HG02623 (cell line): ENCODE data around the gene PXK.

ENCODE experiments used
- ATAC-seq: cut with Tn5 transposase; IDR thresholded peaks from one replicate; pipeline ENCODE4 v1.9.1; 2021; ENCODE audit warnings: moderate library complexity; ENCODE audit not compliant: unreplicated experiment

PXK gene

DNA sequence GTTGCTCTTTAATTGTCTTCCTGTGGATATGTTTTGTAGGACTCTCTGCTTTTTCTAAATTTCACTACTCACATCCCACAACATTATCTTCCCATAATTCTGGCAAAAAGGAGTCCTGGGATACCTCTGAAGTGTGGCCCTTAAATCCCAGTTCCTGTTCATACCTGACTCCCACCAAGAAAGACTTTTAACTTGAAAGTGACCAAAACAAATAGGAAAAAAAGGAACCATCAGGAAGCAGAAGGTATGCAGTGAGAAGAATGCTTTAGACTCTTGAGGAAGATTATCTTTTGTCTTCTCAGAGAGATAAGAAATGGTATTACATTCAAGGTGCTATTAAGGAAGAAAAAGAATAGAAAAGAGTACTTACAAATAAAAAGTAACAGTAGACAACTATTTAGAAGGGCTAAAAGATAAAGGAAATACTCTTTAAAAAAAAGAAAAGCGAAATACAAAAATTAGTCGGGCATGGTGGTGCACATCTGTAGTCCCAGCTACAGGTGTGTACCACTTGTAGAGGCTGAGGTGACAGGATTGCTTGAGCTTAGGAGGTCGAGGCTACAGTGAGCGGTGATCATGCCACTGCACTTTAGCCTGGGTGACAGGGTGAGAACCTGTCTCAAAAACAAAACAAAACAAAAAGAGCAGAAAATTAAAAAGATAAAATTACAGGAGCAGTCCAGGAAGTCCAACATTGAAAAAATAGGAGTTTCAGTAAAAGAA is 46.8 kb downstream of the PXK start:
- no peak for ATAC-seq

DNA sequence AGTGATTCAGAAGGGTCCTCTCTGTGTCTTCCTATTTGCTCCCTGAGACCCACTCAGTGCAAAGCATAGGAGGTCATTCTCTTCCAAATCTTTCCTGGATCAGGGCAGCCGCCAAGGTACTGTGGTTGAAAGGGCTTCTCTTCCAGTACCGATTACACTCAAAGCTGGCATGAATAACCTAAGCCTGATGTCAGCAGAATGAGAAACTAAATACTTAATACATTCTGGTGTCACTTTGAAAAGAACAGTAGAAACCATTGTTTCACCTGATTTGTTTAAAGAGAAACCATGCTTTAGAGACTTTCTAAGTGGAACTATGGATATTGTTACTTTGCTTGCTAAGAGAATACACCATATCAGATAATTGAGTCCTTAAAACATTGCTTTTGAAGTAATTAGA is 50.8 kb downstream of the PXK start:
- no peak for ATAC-seq

DNA sequence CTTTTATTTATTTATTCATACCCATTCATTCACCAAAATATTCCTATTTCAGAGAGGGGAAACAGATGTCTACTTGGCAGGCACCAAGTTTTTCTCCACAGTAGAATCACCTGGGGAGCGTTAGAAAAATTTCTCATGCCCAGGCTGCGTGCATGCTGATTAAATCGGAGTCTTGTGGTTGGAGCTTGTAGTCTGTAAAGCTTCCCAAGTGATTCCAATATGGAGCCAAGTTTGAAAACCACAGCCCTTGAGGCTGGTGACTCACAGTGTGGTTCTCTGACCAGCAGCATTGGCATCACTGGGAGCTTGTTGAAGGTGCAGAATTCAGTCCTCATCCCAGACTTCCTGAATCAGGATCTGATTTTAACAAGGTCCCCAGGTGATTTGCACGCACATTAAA is 51.2 kb downstream of the PXK start:
- no peak for ATAC-seq

DNA sequence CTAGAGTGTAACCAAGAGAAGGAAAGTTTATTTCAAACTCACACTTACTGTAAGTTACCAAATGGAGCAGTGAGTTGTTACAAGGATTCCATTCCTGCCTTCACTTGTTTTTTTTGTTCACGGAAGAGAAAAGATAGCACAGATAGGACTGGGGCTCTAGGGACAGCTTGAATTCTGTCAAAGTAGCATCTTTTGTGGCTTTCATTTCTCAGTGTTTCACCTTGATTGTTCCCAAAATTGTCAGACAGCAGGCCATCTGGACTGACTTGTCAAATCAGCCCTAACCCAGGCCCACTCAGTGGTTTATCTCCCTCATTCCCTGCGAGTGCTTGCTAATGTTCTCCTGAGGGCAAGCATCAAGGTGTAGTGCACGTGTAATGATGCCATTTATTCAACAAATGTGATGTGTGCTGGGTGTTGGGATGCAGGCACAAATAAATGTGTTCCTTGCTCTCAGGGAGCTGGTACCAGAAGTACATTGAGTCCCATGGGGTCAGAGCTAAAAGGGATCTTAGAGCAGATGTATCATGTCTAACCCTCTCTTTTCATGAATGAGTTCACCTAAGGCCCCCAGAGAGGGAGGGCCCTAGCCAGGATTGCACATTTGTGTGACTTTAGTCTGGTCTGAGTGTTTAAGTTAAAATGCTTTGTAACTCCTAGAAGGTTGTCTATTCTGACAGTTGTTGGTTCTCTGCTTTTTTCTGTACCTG is 51.8 kb downstream of the PXK start:
- no peak for ATAC-seq

DNA sequence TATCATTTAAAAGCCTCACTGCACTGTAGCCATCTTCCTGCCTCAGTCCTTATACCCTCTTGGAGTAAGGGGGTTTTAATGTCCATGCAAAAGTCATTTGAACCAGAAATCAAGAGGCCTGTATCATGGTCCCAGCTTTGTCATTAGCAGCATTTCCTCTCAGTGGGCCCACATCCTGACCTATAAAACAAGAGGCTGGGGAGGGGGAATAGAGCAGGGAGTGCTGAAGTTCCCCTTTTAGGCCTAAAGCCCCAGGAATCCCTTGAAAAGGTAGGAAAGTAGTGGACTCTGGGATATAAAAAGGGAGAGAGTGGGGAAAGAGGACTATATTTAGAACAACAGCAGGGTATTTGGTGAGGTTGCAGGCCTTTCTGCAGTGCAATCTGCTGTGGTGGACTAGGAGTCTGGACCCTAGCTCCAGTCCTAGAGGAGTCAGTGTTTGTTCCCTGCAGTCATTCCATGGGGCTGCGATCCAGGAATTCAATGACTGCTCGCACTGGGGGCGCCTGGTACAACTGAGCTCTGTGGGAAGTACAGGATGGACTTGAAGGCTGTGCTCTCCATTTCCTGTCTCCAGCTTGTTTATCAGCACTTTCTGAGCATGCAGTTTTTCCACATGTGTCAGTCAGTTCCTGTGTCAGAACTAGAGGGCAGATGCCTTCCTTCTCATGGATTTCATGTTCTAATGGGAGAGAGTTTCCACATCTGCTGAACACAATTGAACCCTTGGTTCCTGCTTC is 54.1 kb downstream of the PXK start:
- no peak for ATAC-seq

DNA sequence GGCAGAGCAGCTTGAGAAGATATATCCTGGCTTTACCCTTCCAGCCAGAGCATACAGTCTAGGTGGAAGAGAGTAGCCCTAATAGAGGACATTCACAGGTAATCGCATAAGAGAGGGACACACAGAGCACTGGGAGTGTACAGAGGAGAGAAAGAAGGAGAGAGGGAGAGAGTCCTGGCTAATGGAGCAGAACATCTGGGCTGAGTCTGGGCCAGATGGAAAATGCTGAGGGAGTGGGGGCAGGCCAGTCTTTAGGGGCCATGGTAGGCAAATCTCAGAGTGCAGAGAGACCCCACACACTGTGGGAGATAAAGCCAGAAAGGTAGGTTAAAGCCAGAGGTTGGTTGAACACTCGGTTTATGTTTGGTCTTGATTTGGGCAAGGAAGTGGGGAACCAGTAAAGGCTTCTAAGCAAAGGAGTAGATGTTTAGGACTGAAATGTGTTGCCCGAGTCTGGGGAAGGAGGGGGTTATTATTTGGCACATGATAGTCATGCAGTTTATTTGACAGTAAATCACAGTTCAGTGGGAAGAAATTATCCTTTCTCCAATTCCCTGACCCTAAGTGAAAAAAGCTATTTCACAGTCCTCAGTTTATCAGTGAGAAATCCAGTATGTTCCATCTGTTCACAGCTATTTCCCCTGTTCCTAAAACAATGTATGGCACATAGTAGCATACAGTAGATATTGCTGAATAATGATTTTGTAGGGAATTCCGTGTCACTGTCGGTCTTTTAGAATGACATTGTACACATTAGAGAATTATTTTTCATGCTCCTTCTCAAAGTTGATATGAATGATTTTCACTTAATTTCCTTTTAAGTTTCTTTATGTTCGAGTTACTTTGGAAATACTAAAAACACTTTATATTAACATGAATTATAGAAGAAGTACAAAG is 55.2 kb downstream of the PXK start:
- no peak for ATAC-seq

DNA sequence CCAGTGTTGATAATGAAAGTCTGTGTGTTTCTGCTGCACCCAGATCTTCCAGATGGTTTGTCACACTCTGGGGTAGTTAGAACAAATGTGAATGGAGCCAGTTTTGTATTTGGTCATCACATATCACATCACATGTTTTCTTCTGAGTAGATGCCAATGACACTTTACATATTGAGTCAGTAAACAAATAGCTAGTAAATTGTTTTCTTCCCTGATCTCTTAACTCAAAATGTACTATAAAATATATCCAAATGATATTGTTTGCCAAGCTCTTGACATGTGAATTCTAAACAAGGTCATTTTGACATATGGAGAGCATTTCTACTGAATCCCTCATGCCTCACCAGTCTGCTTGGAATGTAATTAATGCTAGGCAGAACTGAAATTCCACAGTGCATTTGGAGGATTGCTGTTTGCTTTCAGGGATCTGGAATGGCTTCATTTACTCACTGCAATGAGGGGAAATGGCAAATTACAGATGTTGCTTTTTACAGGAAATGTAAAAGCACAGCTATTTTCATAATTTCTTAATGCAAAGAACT is 55.9 kb downstream of the PXK start:
- ATAC-seq = no peak

DNA sequence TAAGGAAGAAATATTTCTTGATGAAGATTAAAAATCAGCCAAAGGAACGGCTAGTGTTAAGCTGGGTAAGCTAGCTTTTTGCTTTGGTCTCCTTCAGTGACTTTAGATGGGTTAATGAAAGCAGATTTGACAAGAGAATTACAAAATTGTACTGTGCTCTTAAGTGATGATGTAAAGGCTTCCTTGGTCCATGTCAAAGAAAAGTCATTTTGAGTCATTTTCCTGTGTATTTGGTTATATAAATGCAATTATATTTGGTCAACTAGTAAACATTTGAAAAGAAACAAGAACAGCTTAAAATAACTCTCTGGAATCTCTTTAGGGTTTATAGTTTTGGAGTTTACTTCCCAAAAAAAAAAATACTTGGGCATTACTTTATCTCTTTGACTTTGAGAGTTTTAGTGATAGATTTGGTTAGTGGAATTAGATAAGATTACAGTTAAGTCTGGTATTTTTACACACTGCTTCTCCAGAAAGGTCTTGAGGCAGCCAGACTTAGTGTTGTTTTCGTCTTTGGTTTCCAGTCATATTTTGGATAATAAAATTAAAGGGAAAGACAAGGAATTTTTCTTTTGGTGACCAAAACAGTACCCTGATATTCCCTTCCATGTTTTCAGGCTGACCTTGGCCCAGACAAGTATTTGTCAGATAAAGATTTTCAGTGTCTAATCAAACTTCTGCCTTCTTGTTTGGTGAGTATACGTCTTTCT is 58.6 kb downstream of the PXK start:
- ATAC-seq = no peak

DNA sequence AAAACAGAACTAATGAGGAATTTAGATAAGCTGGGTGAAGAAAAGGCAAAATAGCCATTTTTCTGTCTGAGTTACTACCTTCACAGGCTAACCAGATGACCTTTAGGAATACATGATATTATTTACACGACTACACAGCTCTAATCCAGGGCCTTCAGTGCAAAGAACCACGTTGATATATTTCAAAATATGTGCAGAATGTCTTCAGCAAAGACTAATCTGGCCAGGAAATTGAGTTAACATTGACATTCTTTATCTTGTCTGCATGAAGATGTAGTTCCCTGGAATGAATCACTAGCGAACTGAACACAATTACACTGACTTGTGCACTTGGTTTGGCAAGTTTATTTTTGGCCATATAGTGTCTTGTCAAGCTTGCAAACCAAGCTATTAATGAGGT is 59.5 kb downstream of the PXK start:
- ATAC-seq = no peak

DNA sequence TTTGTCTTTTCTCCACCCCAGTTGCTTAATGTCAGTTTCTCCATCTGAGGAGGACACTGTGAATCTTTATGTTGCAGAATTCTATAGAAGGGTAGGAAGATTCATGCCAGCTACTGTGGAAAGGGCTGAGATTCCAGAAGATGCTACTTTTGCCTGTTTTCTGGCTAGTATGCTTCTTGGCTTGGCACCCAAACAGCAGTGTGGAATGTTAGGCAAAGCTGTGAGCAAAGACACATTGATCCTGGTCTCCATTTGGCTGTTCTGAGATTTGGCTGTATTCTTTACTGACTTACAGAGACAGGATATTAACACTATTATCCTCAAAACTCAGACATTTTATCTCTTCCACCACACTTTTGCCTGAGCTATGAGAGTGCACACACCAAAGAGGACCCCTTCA is 61.6 kb downstream of the PXK start:
- ATAC-seq = no peak

DNA sequence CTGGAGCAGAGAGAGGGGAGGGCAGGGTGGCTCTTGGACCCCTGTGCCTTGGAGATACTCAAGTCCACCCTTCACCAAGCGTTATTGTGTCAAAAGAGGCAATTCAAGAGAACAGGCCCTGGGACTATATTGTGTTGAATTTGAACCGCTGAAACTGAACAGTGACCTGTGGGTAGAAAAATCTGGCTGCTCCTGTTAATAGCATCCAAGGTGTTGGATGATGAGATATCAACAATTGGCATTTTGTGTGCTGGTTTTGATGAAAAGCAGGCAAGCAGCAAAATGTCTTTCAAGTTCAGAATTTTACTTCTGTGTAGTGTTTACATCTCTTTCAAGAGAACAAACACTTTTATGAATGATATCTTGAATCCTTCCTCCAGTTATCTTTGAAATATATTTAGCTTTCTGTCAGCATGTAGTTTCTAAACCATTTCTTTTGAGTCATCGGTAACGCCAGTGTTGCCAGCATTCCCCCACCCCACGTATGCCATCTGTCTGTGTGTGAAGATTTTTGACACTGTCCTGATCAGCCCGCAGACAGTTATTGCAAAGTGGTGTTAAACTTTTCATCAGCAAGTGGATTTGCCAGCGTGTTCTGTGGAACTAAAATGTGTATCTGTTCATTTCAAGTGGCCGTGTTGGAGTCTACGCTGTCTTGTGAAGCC is 66.1 kb downstream of the PXK start:
- ATAC-seq = no peak

DNA sequence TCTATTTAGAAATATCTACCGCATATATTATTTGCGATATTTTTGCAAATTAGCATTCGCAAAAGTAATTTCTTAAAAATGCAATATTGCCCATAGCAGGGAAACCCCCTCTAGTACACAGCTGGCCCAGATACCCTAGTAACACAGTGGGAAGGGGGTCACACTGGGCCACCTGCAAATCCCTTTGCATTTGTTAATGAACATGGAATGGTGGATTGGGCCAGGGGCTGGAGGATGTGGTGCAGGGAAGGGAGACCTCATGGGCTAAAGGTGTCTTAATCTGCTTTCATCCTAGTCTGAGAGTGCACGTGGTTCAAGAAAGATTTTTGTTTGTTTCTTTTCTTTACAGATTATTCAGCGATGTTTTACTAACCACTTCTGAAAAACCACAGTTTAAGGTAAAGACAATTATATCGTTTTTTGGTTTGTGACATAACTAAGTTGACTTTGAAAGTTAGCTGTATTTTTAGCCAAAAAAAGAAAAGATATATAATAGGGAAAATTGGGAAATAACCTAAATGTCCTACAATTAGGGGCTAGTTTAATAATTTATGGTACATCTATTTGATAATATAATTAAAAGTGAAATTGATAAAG is 70.9 kb downstream of the PXK start:
- no peak for ATAC-seq

DNA sequence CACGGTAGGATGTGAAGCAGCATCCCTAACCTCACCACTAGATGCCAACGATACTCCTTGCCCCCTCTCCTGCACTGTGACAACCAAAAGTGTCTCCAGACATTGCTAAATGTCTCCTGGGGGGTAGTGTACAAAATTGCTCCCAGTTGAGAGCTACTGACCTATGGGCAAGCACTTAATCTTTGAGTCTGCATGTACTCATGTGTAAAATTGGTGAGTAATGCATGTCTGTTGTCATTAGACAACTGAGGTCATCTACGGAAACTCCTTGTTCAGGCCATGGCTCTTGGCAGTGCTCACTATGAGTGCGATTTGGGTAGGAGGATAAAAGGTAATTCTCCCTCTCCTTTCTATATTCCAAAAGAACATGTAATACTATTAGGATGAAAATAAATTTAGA is 71.7 kb downstream of the PXK start:
- no peak for ATAC-seq

DNA sequence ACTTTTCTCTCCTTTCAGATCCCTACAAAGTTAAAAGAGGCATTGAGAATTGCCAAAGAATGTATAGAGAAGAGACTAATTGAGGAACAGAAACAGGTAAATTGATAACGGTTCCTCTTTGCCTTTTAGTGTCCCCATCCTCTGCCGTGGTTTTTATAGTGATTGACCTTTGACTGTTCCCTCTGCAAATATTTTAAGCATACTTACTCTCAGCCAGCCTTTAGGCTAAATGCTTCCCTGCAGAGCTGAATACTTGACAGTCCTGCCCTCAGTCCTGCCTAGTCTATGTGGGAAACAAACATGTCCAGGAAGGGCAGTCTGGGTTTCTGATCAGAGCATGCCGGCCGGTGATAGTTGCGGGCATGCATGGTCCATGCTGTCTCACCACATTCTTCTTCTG is 76.2 kb downstream of the PXK start:
- no peak for ATAC-seq

DNA sequence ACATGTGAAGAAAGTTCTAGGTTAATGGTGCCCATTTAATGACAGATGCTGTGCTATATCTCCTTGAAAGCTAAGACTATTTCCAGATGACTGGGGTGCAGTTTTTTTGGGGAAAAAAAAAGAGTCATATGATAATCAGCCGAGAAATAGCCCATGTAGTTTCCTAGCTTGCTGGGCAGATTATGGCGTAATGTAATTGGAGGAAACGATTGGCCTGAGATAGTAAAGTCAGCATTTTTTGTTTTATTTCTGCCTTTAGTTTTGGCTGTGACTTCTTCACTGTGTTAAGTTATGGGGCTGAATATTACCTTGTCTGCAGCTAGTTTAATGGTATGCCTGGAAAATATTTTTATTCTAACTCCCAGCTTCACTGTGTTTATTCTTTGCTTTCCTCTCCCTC is 77.0 kb downstream of the PXK start:
- ATAC-seq = no peak

DNA sequence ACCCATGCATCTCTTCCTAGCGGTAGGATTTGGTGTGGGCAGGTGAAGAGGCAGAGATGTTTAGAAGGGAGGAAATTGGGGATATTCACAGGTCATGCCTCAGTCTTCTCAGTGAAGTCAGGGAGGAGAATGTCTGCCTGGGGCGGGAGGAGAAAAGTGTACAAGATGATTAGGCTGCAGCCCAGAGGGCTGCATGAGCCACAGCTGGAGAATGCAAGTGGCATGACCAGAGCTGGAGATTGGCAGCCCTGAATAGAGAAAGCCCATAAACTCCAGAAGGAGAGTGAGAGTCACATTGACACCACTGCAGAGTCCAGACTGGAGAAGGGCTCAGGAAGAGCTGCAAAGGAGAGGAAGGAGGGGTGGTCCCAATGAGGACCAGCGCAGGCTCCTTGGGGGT is 78.3 kb downstream of the PXK start:
- ATAC-seq = no peak

DNA sequence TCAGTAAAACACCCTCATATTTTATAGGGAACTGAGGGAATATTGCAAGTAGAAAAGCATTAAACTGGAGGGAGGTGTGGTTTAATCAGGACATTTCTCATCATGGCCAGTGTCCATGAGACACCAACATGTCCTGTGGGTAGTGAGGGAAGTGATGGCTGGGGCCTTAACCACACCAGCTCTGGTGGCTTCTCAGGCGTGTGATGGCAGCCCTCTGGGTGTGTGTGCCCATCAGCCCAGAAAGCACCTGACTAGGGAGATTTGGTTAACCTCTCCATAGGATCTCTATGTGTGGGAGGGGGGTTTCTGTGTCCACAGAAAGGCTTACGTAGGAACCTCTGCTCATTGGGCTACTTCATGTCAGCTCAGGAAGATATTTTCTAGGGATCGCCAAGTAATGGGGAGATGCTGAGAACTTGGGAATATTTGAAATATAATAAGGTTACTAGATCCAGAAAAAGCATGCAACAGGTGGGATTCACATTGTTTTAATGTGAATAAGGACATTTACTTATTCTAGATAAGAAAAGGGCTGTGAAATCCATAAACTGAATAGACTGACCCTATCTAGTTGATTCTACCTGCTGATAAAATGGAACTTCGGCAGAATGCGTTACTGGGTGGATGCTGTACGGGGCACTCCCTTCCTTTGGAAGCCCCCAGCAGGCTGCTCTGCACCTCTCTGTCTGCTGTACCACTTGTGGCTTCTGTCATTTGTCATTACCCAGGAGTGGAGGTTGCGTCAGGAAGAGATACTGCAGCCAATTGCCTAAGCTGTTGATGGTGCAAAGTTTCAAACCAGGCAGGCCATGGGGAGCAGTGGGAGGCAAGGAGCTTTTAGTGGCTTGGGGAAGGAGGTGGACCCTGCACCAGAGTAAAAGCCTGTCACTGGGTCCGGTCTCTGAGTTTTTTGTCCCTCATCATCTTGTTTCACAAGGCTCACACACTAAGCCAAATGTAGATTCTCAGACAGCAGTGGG is 79.4 kb downstream of the PXK start:
- no peak for ATAC-seq

DNA sequence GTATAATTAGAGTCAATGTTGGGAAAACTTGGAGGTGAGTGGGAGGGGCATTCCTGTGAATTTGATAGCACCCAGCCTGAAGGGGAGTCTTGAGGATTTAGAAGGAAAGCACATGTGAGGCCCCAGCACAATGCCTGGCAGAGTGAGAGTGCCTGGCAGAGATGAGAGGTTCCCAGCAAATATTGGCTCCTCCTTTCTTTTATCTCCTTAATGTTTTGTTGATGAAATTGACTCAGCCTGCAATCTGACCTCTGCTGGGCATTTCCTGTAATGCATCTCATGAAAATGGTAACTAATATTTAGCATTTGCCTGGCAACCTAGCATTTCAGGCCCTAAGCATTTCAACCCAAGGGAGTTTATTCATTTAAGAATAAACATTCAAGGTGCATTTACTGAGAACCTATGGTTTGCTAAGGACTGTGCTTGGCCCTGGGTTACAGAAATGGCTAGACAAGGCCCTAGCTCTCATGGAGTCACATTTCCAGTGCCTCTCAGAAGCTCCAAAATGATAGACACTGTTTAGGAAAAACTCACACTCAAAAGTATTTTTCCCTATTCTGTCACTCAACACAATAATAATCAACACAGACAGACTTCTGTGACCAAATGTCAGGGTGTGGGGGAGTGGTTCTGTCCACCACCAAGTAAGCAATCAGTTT is 82.0 kb downstream of the PXK start:
- no peak for ATAC-seq
